NCI-H1105 (cell line): ENCODE results near the gene F2RL3.

Source experiments
- DNase-seq: peaks from one replicate; lab custom pipeline; 2025; lab: John Stamatoyannopoulos, UW

The F2RL3 gene

GRCh38 chr19:16888629-16889365, at the start of gene F2RL3:
TSS of gene F2RL3 (plus strand) at chr19:16888999. CDS start at chr19:16889190, 191 bp downstream.
- DNase-seq, result no peak

GRCh38 chr19:16841391-16841926, 47.3 kb upstream of the F2RL3 start:
- no peak for DNase-seq

DNA sequence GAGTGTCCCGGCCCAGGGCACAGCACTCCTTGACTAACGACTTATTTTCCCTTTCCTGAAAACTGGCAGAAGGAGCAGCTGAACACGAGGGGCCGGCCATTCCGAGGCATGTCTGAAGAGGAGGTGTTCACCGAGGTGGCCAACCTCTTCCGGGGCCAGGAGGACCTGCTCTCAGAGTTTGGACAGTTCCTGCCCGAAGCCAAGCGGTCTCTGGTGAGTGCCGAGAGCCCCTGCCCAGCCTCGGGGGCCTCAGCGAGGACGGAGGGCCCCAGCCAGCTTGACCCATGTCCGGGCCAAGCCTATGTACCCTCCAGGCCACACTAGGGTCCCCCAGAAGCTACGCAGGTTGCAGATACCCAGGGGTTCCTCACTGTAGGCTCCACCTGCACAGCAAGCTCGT, 41.9 kb upstream of the F2RL3 start:
- no peak for DNase-seq

DNA sequence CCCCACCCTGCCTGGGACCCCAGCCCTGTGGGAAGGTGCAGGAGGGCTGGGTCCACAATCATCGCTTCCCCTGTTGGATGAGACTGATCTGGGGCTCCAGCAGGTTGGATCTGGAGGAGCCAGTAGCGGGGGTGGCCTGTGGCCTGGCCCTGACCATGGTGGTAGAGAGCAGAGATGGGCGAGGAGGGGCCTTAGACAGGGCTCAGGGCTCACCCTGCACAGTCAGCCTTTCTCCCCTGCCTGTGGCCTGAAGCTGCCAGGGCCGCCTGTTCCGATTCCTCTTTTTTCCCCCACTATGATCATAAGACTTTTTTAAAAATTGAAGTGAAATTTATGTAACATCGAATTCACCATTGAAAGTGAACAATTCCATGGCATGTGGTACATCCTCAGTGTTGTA, 41.4 kb upstream of the F2RL3 start:
- no peak for DNase-seq

GRCh38 chr19:16849168-16849567, 39.6 kb upstream of the F2RL3 start:
- DNase-seq, result no peak

DNA sequence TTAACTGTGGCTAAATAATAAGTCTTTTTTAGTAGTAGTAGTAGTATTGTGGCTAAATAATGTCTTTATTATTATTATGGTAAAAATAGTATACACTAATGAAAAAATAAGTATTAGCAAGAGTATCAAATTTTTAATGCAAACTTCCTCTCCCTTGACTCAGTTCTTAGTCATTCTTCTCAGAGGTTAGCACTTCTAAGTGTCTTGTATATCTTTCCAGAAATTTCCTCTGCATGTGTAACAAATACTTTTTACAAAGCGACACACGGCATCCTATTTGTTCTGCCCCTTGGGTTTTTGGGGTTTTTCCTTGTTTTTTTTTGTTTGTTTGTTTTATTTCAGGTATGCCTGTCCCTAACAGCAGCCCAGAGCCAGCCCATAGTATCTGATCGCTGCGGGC, 38.7 kb upstream of the F2RL3 start:
- DNase-seq, result no peak

GRCh38 chr19:16851031-16851712, 37.6 kb upstream of the F2RL3 start:
- no peak for DNase-seq

GRCh38 chr19:16853066-16853465, 35.7 kb upstream of the F2RL3 start:
- DNase-seq, result no peak

DNA sequence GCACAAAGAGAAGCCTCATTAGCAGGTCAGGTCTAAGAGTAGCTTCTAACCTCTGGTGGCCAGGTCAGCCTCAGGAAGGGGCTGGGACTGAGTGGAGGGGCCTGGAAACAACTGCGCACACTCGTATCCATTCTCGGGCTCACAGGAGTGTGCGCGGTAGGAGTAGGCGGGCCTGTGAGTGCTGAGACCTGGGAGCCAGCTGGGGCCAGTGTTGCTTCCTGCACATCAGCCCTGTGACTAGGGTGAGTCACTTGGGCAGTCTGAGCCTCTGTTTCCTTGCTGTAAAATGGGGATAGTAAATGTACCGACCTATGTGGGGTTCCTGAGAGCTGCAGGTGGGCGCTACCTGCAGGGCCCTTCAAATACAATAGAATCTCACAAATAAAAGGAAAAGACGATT, 32.7 kb upstream of the F2RL3 start:
- DNase-seq, result no peak

- no peak for DNase-seq
Observed at GRCh38 chr19:16859626-16860025, 29.2 kb upstream of the F2RL3 start.

- no peak for DNase-seq
Observed at GRCh38 chr19:16860118-16860517, 28.7 kb upstream of the F2RL3 start.

DNA sequence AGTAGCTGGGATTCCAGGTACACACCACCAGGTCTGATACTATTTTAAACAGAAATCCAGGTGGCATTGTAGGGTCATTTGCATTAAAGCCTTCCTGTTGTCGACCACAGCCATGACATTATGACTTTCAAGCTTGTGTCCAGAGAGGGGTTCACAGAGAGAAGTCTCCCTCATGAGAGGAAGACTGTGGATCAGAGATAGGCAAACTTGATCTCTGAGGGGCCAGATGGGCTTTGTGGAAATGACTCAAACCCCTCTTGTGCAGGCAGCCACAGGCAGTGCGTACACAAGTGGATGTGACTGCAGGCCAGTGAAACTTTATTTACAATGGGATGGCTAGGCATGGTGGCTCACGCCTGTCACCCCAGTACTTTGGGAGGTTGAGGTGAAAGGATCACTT, 27.8 kb upstream of the F2RL3 start:
- no peak for DNase-seq

GRCh38 chr19:16861834-16862233, 27.0 kb upstream of the F2RL3 start:
- DNase-seq, result no peak

DNA sequence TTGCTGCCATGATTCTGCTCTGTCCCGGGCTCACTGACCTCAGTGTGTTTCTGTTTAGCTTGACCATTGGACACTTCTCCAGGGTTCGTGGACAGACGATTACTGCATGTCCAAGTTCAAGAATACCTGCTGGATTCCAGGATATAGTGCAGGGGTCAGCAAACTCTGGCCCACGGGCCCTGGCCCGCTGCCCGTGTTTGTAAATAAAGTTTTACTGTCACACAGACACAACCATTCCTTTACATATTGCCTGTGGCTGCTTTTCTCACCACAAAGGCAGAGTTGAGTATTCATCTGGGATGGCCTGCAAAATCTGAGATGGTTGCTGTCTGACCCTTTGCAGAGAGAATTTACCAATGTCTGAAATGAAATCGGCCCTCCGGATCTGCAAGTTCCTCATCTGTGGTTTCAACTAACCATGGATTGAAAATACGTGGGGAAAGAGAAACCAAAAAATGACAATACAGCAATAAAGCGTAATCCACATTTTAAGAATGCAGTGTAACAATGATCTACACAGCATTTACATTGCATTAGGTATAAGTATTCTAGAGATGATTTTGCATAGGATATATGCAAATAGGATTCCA, 25.9 kb upstream of the F2RL3 start:
- no peak for DNase-seq

GRCh38 chr19:16867211-16867610, 21.6 kb upstream of the F2RL3 start:
- no peak for DNase-seq

- no peak for DNase-seq
Observed at GRCh38 chr19:16868423-16869130, 20.2 kb upstream of the F2RL3 start.

GRCh38 chr19:16869331-16869972, 19.3 kb upstream of the F2RL3 start:
- no peak for DNase-seq

- DNase-seq, result no peak
Observed at GRCh38 chr19:16871871-16872270, 16.9 kb upstream of the F2RL3 start.

DNA sequence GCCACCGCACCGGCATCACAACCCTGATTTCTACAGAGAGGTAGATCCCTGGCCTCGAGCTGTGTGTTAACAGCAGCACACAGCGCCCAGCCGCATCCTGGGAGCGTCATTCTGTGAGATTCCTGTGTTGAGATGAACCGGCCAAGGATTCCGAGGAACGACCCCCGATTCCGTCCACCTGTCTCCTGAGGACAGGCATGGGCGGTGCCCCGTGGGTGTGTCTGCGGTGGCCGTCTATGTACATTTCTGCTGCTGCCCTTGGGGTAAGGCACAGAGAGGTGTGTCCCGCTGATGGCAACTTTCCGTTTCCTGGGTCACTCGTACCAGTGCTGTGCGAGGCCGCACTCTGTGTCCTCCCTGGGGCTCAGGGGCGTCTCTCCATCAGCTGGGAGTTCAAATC, 16.1 kb upstream of the F2RL3 start:
- no peak for DNase-seq

DNA sequence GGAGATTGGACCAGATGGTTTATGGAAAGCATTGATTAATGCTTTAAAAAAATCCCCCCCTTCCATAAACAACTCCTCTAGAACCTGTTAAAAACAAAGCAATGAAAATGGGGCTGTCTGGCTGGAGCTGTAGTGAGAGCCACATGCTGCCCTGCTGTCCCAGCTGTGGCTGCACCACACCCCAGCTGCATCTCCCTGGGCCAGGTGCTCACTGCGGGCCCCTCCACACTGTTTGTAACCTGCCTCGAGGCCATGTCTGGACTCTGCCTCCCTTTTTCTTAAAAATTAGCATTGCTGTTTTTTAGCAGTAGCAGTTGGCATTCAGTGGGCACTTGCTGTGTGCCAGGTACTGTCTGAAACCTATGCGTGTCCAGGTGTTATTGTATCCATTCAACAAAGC, 15.2 kb upstream of the F2RL3 start:
- DNase-seq, result no peak

DNA sequence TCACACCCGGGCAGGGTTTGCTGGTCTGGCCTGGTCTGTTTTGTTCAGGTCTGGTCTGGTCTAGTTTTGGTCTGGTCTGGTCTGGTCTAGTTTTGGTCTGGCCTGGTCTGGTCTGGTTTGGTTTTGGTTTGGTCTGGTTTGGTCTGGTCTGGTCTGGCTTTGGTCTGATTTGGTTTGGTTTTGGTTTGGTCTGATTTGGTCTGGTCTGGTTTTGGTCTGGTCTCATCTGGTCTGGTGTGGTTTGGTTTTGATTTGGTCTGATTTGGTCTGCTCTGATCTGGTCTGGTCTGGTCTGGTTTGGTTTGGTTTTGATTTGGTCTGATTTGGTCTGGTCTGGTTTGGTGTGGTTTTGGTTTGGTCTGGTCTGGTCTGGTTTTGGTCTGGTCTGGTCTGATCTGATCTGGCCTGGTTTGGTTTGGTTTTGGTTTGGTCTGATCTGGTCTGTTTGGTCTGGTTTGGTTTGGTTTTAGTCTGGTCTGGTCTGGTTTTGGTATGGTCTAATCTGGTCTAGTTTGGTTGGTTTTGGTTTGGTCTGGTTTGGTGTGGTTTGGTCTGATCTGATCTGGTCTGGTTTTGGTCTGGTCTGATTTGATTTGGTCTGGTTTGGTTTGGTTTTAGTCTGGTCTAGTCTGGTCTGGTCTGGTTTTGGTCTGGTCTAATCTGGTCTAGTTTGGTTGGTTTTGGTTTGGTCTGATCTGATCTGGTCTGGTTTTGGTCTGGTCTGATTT, 14.4 kb upstream of the F2RL3 start:
- DNase-seq, result no peak
